Measurements from ENCODE around the gene DTNB.

The DTNB gene

DNA sequence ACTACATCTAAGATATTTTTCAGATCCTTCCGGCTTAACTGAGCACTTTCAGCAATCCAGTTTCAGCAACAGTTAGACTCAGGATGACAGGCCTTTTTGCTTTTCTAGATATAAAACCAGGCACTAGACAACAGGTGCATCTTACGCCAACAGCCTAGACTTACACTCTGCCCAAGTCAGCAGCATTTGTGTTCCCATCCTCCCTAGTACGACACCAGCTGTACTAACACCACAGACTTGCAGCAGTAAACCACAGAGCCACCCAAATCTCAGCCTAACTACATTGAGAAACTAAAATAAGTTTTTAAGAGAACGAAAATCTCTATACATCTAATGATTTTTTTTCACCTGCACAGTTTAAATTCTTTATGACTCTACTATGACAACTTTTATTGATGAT, 241.8 kb downstream of the DTNB start:
- DNase-seq (ENCODE audit: low read depth in 2 of 2): no peak
- no peak overlapping the region for H3K4me3 ChIP-seq (replicated peaks in 1 of 2; ENCODE audit: low read depth in 2 of 2, low read length in 2 of 2)
- TF ChIP-seq, protein P1, sequence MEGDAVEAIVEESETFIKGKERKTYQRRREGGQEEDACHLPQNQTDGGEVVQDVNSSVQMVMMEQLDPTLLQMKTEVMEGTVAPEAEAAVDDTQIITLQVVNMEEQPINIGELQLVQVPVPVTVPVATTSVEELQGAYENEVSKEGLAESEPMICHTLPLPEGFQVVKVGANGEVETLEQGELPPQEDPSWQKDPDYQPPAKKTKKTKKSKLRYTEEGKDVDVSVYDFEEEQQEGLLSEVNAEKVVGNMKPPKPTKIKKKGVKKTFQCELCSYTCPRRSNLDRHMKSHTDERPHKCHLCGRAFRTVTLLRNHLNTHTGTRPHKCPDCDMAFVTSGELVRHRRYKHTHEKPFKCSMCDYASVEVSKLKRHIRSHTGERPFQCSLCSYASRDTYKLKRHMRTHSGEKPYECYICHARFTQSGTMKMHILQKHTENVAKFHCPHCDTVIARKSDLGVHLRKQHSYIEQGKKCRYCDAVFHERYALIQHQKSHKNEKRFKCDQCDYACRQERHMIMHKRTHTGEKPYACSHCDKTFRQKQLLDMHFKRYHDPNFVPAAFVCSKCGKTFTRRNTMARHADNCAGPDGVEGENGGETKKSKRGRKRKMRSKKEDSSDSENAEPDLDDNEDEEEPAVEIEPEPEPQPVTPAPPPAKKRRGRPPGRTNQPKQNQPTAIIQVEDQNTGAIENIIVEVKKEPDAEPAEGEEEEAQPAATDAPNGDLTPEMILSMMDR (IDR thresholded peaks at IDR 0.05; ENCODE audit: low read depth, low read length): no peak

DNA sequence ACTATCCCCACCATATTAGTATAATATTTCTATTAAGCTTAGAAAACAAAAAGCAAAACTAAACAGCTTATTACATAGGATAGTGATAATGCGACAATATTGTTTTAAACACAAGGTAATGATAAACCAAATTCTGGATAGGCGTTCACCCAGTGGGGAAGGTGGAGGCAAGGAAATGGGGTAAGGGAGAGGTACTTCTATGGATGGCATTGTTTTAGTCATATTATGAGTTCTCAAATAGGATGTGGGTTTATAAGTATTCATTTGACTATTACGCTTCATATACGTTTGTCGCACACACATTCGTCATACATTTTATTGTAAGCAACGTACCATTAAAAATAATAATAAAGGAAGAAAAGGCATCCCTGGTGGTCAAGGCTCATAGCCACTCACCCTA, 242.8 kb downstream of the DTNB start:
- TF ChIP-seq, protein P1 (IDR thresholded peaks at IDR 0.05; ENCODE audit: low read depth, low read length): no peak
- H3K4me3 ChIP-seq (replicated peaks in 1 of 2; ENCODE audit: low read depth in 2 of 2, low read length in 2 of 2): no peak overlapping the region
- DNase-seq (ENCODE audit: low read depth in 2 of 2): no peak

DNA sequence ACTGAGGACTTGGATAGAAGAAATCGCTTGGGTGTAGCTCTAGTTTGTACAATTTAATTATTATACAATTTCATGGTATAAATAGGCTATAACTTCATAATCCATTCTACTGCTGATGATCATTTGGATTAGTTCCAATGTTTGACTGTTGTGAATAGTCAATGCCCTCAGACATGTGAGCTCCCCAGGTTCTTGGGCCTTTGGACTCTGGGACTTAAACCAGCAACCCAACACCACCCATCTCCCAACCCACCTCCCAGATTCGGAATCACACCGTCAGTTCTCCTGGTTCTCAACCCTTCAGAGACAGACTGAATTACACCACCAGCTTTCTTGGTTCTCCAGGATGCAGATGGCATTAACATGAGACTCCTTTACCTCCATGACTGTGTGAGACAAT, 247.1 kb downstream of the DTNB start:
- TF ChIP-seq, protein P1 (IDR thresholded peaks at IDR 0.05; ENCODE audit: low read depth, low read length): no peak
- DNase-seq (ENCODE audit: low read depth in 2 of 2): no peak
- no peak overlapping the region for H3K4me3 ChIP-seq (replicated peaks in 1 of 2; ENCODE audit: low read depth in 2 of 2, low read length in 2 of 2)

DNA sequence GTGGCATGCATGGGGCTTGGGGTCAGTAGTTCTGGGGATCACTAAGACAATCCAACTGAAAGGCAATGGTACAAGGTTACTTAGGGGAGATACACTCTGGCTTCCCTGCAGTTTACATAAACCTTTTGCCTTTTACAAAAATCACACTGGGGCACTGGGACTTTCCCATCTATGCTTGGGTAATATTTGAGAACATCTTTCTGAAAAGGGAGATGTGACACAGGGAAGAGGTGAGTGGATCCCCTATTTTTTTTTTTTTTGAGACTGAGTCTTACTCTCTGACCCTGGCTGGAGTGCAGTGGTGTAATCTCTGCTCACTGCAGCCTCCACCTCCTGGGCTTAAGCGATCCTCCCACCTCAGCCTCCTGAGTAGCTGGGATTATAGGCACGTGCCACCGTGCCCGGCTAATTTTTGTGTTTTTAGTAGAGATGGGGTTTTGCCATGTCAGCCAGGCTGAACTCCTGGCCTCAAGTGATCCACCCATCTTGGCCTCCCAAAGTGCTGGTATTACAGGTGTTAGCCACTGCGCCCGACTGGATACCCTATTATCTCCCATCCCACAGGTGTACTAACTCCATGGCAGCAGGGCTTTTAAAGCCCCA, 248.8 kb downstream of the DTNB start:
- no peak for DNase-seq (ENCODE audit: low read depth in 2 of 2)
- H3K4me3 ChIP-seq (replicated peaks in 1 of 2; ENCODE audit: low read depth in 2 of 2, low read length in 2 of 2): no peak overlapping the region
- TF ChIP-seq, protein P1 (IDR thresholded peaks at IDR 0.05; ENCODE audit: low read depth, low read length): no peak

DNA sequence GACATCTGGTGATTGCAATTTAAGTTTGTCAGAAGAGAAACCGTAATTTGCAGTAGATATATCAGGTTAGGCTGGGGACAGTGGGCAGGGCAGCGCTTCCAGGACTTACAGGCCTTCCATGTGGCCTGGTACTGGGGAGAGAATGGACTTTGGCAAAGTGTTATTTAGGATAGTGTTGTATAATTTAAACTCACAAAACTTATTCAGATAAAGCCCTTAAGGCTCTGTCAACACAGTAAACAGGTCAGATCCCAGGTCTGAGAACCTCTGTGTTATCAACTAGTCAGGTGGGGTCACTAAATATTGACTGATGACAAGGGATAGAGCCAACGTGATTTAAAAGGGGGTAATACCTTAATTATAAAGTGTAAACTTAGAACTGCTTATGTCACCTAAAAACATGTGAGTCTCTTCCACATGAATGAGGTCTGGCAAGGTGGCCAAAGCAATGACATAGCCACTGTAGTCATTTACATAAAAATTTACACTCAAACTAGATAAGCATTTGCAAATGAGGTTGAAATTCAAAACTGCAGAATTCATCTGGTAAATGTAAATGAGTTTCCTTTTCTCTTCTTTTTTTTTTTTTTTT, 251.5 kb downstream of the DTNB start:
- TF ChIP-seq, protein P1 (IDR thresholded peaks at IDR 0.05; ENCODE audit: low read depth, low read length): no peak
- DNase-seq (ENCODE audit: low read depth in 2 of 2): no peak
- no peak overlapping the region for H3K4me3 ChIP-seq (replicated peaks in 1 of 2; ENCODE audit: low read depth in 2 of 2, low read length in 2 of 2)

DNA sequence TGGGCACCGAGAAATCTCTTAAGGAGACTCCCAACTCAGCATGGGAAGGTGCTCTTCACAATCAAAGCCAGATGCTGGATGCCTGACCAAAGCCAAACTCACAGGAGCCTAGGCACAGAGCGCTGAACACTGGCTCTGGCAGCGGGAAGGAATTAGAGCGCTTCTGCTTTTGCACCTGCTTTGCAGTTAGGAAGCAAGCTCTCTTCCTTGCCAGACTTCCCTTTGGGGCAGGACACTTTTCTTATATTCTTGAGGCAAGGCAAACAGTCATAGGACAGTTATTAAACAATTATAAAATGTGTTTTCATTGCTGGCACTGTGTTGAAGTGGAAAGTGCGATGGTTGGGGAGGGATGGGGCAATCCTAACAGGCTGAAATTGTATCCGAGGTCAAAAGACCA, 252.1 kb downstream of the DTNB start:
- DNase-seq (ENCODE audit: low read depth in 2 of 2): no peak
- TF ChIP-seq, protein P1 (IDR thresholded peaks at IDR 0.05; ENCODE audit: low read depth, low read length): no peak
- H3K4me3 ChIP-seq (replicated peaks in 1 of 2; ENCODE audit: low read depth in 2 of 2, low read length in 2 of 2): no peak overlapping the region

DNA sequence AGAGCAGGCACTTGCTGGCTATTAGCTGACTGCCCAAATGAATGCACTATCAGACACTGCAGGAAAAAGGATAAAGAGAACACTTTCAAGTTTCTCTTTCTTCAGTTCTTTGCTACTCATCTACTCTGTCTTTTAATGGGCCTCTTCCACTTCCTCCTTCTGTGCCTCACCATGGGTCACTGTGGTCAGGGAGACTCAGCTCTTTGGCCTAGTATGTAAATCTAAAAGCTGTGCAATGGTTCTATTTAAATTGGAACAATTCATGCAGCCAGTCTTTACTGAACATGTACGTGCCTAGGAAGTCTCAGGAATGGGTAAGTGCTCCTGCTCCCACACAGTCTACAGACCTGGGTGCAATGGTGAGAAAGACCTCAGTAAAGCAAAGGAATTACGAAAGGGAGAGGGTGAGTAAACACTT, 252.5 kb downstream of the DTNB start:
- no peak for DNase-seq (ENCODE audit: low read depth in 2 of 2)
- H3K4me3 ChIP-seq (replicated peaks in 1 of 2; ENCODE audit: low read depth in 2 of 2, low read length in 2 of 2): no peak overlapping the region
- TF ChIP-seq, protein P1 (IDR thresholded peaks at IDR 0.05; ENCODE audit: low read depth, low read length): no peak

Measured in cardiac fibroblast (primary cell).